ENCODE data around the gene PPP1R3D.

The PPP1R3D gene

GRCh38 chr20:59947376-59947775 is 7.3 kb upstream of the PPP1R3D start:
- no peak for FAIRE-seq

- FAIRE-seq, result no peak
Measured at GRCh38 chr20:59945731-59946130, 5.6 kb upstream of the PPP1R3D start.

- no peak for FAIRE-seq
Measured at GRCh38 chr20:59945175-59945574, 5.1 kb upstream of the PPP1R3D start.

- no peak for FAIRE-seq
Measured at GRCh38 chr20:59944726-59945125, 4.6 kb upstream of the PPP1R3D start.

- no peak for FAIRE-seq
Measured at GRCh38 chr20:59942245-59942644, 2.1 kb upstream of the PPP1R3D start.

- FAIRE-seq, result no peak
Measured at GRCh38 chr20:59940956-59941294, 820 bp upstream of the PPP1R3D start.

- FAIRE-seq, result no peak
Measured at GRCh38 chr20:59939879-59940128, 301 bp downstream of the PPP1R3D start.

- no peak for FAIRE-seq
Measured at GRCh38 chr20:59939052-59939878, 840 bp downstream of the PPP1R3D start.

GRCh38 chr20:59938696-59939051 is 1.4 kb downstream of the PPP1R3D start:
- no peak for FAIRE-seq

- no peak for FAIRE-seq
Measured at GRCh38 chr20:59938221-59938620, 1.9 kb downstream of the PPP1R3D start.

- no peak for FAIRE-seq
Measured at GRCh38 chr20:59937150-59937549, 3.0 kb downstream of the PPP1R3D start.

- no peak for FAIRE-seq
Measured at GRCh38 chr20:59936409-59936808, 3.7 kb downstream of the PPP1R3D start.

- no peak for FAIRE-seq
Measured at GRCh38 chr20:59935457-59936185, 4.5 kb downstream of the PPP1R3D start.

GRCh38 chr20:59933849-59934585 is 6.1 kb downstream of the PPP1R3D start:
- FAIRE-seq, result no peak

GRCh38 chr20:59933296-59933848 is 6.7 kb downstream of the PPP1R3D start, which contains the start of gene SYCP2:
Gene SYCP2, minus strand, starts transcription at chr20:59933637. Its CDS starts 11,224 bp downstream, at chr20:59922413.
- no peak for FAIRE-seq

- FAIRE-seq, result no peak
Measured at GRCh38 chr20:59932616-59933295, 7.3 kb downstream of the PPP1R3D start.

GRCh38 chr20:59931511-59932312 is 8.4 kb downstream of the PPP1R3D start:
- no peak for FAIRE-seq

- FAIRE-seq, result no peak
Measured at GRCh38 chr20:59925899-59926298, 14.2 kb downstream of the PPP1R3D start.

GRCh38 chr20:59925359-59925758 is 14.7 kb downstream of the PPP1R3D start:
- FAIRE-seq, result no peak

- no peak for FAIRE-seq
Measured at GRCh38 chr20:59923514-59923913, 16.6 kb downstream of the PPP1R3D start.

GRCh38 chr20:59920944-59921343 is 19.2 kb downstream of the PPP1R3D start:
- no peak for FAIRE-seq

- no peak for FAIRE-seq
Measured at GRCh38 chr20:59912609-59913008, 27.5 kb downstream of the PPP1R3D start.
